Neuron (in vitro differentiated cells): ENCODE results near the gene SNED1.

Experiments
- H2AFZ ChIP-seq: one replicate; pipeline ENCODE4 v1.6.1; 2013; ENCODE audit warnings: low read depth, mild to moderate bottlenecking, inconsistent platforms, low read length, moderate library complexity
- H3K27me3 ChIP-seq: one replicate; pipeline ENCODE4 v1.6.1; 2013; ENCODE audit warnings: low read length; ENCODE audit not compliant: insufficient read depth
- H3K36me3 ChIP-seq: one replicate; pipeline ENCODE4 v1.6.1; 2013; ENCODE audit warnings: low read length; ENCODE audit not compliant: insufficient read depth
- H3K4me1 ChIP-seq: one replicate; pipeline ENCODE4 v1.6.1; 2013; ENCODE audit warnings: low read length; ENCODE audit not compliant: insufficient read depth
- H3K4me3 ChIP-seq: 2 replicates; pipeline ENCODE4 v1.5.1; 2013; ENCODE audit warnings: mild to moderate bottlenecking, low read length, moderate library complexity
- H3K9me3 ChIP-seq: one replicate; pipeline ENCODE4 v1.6.1; 2013; ENCODE audit warnings: low read length

Gene SNED1

DNA sequence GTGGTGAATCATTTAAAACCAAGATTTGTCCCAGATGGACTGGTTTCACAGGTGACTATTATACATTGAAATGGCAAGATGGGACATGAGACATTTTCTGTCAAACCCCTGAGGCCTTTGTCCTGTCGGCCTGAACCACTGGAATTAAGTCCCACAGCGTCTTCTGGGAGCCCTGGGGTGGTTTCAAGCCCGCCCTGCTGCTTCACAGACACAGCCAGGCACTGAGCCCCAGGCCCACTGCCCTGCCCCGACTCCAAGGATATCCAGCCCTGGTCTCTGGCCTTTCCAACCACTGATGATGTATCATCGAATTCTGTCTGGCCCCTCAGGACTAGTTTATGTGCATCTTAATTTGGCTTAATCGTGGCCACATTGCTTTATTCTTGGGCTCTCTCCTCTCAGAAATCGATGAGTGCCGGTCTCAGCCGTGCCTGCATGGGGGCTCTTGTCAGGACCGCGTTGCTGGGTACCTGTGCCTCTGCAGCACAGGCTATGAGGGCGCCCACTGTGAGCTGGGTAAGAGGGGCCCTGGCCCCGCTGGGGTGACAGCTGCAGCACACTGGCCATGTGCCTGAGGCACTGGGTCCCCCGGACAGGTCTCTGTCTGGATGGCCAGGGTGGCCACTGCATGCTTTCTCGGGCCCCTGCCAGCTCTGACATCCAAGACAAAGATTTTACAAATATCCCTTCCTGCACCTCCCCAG is 64.1 kb downstream of the SNED1 start:
- Histone ChIP-seq H3K27me3 (peaks cover 40% of the 10 kb centered on the region), H3K9me3 (no peaks in the 10 kb centered on the region), H3K4me3 (no peak overlapping the region), H3K36me3 (no peaks in the 10 kb centered on the region), H2AFZ (no peak overlapping the region), H3K4me1 (no peaks in the 10 kb centered on the region)

DNA sequence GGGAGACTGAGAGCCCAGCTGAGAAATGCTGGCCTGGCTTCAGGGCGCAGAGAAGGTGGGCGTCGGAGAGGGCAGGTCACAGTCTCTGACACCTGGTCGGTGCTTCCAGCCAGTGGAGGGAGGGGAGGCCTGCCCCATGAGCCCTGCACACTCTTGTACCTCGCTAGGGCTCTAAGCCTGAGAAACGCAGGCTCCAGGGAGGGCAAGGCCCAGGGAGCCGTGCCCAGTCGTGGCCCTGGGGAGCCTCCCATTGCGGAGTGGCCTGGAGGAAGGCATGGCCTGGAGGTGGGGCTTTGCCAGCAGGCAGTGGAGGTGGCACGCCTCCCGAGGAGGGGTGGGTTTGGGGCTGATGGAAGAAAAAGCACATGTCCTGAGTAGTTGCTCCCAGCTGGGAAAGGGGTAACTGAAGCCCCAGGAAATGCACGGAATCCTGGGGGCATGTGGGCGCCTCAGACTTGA is 64.7 kb downstream of the SNED1 start:
- no peak overlapping the region for H2AFZ ChIP-seq
- no peaks in the 10 kb centered on the region for H3K4me1 ChIP-seq
- no peaks in the 10 kb centered on the region for H3K36me3 ChIP-seq
- peaks cover 42% of the 10 kb centered on the region for H3K27me3 ChIP-seq
- no peaks in the 10 kb centered on the region for H3K9me3 ChIP-seq
- no peak overlapping the region for H3K4me3 ChIP-seq

DNA sequence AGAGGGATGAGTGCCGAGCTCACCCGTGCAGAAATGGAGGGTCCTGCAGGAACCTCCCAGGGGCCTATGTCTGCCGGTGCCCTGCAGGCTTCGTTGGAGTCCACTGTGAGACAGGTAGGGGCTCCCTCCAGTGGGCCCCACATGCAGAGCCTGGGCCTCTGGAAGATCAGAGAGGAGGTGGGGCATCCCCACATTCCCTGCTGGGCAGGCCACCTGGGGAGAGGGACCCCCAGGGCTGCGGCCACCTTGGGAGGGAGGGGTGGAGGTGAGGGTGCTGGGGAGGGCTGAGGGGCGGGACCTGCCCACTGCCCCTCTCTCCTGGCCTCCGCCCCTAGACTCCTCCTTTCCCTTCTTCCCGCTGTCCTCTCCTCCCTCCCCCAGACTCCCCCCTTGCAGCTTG is 65.2 kb downstream of the SNED1 start:
- no peaks in the 10 kb centered on the region for H3K36me3 ChIP-seq
- no peaks in the 10 kb centered on the region for H3K4me1 ChIP-seq
- no peak overlapping the region for H3K4me3 ChIP-seq
- H2AFZ ChIP-seq = no peak overlapping the region
- H3K27me3 ChIP-seq = peaks cover 46% of the 10 kb centered on the region
- H3K9me3 ChIP-seq = no peaks in the 10 kb centered on the region

DNA sequence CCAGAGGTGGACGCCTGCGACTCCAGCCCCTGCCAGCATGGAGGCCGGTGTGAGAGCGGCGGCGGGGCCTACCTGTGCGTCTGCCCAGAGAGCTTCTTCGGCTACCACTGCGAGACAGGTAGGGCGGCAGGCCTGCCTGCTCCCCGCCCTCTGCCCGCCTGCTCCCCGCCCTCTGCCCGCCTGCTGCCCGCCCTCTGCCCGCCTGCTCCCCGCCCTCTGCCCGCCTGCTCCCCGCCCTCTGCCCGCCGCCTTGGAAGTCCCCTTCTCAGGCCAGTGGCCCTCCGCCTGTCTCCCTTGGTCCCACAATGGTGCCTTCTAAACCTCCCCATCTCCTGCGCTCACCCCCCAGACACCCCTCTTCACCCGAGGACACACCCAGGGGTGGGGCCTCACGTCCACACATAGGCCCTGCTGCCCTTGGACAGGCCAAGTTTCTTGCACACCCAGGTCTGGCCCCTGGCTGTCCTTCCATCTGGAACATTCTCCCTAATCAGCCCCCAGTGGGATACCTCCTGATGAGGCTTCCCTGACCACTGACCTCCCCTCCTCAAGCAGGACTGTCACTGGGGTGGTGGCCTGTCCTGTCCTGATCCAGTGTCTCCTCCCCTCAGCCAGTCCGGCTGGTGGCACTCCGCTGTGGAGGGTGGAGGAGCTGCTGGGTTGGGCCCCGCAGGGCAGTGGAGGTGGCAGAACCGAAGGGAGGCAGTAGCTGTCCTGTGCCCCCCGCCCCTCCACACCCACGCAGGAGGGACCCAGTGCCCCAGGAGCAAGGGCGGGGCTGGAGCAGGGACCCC is 65.8 kb downstream of the SNED1 start:
- no peak overlapping the region for H3K4me3 ChIP-seq
- no peaks in the 10 kb centered on the region for H3K4me1 ChIP-seq
- H3K27me3 ChIP-seq = peaks cover 49% of the 10 kb centered on the region
- H3K36me3 ChIP-seq = no peaks in the 10 kb centered on the region
- H2AFZ ChIP-seq = no peak overlapping the region
- H3K9me3 ChIP-seq = no peaks in the 10 kb centered on the region

DNA sequence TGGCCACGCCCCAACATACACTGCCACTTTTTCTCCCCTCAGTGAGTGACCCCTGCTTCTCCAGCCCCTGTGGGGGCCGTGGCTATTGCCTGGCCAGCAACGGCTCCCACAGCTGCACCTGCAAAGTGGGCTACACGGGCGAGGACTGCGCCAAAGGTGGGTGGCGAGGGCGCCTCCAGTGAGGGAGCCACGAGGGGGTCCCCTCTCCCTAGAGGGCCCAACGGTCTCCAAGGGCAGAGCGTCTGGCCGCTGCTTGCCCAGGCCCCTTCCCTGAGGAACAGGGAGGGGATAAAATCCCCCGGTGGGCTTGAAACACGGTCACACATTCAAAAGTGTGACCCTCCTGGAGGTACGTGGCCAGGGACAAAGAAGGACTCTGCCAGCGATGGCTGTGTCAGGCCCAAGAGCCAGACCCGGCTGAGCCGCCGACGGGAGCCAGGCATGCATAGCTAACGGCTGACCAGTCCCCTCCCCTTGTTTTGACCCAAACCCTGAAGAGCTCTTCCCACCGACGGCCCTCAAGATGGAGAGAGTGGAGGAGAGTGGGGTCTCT is 66.5 kb downstream of the SNED1 start:
- Histone ChIP-seq H3K4me3 (no peak overlapping the region), H3K9me3 (no peaks in the 10 kb centered on the region), H2AFZ (no peak overlapping the region), H3K27me3 (peaks cover 50% of the 10 kb centered on the region), H3K36me3 (no peaks in the 10 kb centered on the region), H3K4me1 (no peaks in the 10 kb centered on the region)

DNA sequence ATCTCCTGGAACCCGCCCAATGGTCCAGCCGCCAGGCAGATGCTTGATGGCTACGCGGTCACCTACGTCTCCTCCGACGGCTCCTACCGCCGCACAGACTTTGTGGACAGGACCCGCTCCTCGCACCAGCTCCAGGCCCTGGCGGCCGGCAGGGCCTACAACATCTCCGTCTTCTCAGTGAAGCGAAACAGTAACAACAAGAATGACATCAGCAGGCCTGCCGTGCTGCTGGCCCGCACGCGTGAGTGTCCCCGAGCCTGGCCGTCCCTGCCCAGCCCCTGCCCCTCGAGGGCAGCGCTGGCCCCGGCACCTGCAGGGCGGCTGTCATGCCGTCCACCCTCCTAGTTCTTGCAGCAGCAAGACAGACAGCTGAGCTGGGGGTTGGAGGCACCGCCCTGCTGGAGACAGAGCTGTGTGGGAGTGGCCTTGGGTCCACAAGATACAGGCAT is 67.0 kb downstream of the SNED1 start:
- no peak overlapping the region for H2AFZ ChIP-seq

DNA sequence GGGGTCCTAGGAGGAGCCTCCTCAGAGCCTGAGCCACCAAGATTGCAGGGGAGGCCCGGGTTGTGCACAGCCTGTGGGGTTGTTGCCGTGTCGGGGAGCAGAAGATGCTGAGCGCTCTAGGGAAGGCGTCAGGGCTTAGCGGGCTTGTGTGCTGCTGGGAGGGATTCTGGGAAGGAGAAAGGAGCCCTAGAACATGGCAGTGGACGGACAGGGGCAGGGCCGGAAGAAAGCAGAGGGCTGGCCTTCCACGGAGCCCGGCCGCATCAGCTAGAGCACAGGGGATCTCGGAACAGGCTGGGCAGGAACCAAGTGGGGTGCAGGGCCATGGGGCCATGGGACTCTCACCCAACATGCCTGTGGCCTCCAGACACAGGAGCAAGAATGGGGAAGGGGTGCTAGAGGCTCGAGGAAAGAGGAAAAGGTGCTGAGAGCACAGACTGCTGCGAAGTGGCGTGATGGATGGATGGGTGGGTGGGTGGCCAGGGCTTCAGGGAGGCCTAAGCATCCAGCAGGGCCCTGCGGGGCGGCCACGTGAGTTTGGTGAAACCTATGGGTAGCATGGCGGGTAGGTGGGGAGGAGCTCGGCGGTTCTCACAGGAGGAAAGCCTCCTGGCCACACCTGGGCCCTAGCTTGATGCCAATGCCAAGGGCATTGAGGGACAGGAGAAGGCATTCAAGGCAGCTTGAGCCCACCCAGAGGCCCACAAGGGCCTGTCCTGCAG is 67.9 kb downstream of the SNED1 start:
- H2AFZ ChIP-seq = no peak overlapping the region
- H3K4me1 ChIP-seq = no peaks in the 10 kb centered on the region
- no peaks in the 10 kb centered on the region for H3K9me3 ChIP-seq
- H3K27me3 ChIP-seq = peaks cover 50% of the 10 kb centered on the region
- H3K4me3 ChIP-seq = no peak overlapping the region
- H3K36me3 ChIP-seq = no peaks in the 10 kb centered on the region

More for the DNA sequence above, 67.0 kb downstream of the SNED1 start:
- Histone ChIP-seq H3K4me3 (no peak overlapping the region), H3K9me3 (no peaks in the 10 kb centered on the region), H3K36me3 (no peaks in the 10 kb centered on the region), H3K4me1 (no peaks in the 10 kb centered on the region), H3K27me3 (peaks cover 50% of the 10 kb centered on the region)

DNA sequence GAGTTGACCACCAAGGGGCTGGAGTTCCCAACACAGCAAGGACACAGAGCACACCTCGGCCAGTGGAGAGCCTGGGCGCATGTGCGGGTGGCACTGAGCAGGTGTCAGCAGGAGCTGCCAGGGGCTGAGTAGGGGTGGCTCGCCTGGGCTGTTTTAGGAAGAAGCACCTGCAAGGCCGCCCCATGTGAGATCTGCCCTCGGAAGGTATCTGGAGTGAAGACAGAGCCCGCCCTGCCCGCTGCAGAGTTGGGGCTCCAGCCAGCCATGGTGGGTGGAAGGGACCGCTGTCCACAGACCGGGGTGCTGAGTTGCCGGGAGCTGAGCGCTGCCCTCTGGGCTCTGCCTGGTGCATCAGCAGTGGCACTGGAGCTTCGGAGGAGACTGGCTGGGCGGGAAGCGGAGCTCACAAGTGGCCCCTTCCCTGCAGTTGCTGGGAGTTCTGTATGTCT is 68.5 kb downstream of the SNED1 start:
- no peak overlapping the region for H2AFZ ChIP-seq
- H3K4me3 ChIP-seq = no peak overlapping the region
- no peaks in the 10 kb centered on the region for H3K9me3 ChIP-seq
- H3K4me1 ChIP-seq = no peaks in the 10 kb centered on the region
- H3K36me3 ChIP-seq = no peaks in the 10 kb centered on the region
- peaks cover 50% of the 10 kb centered on the region for H3K27me3 ChIP-seq

DNA sequence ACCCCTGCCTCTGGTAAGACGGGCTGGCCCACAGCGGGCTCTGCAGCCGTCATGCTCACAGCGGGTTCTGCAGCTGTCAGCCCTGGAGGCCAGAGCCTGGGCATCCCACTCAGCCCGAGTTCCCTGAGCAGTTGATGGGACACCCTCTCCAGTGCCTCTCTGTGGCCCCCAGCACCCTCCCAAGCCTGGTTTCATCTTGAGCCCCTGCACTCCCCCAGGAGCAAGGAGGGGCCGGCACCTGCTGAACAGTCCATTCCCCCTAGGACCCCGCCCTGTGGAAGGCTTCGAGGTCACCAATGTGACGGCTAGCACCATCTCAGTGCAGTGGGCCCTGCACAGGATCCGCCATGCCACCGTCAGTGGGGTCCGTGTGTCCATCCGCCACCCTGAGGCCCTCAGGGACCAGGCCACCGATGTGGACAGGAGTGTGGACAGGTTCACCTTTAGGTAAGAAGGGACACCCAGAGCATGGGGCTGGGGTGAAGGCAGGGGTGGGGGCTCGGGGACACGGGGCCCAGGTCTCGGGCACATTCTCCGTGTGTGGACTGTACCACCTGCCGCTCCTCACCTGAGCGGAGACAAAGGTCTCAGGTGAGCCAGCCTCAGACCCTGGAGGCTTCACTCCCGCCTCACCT is 69.2 kb downstream of the SNED1 start:
- Histone ChIP-seq H3K36me3 (no peaks in the 10 kb centered on the region), H3K9me3 (no peaks in the 10 kb centered on the region), H3K4me1 (no peaks in the 10 kb centered on the region), H2AFZ (no peak overlapping the region), H3K4me3 (no peak overlapping the region), H3K27me3 (peaks cover 50% of the 10 kb centered on the region)

DNA sequence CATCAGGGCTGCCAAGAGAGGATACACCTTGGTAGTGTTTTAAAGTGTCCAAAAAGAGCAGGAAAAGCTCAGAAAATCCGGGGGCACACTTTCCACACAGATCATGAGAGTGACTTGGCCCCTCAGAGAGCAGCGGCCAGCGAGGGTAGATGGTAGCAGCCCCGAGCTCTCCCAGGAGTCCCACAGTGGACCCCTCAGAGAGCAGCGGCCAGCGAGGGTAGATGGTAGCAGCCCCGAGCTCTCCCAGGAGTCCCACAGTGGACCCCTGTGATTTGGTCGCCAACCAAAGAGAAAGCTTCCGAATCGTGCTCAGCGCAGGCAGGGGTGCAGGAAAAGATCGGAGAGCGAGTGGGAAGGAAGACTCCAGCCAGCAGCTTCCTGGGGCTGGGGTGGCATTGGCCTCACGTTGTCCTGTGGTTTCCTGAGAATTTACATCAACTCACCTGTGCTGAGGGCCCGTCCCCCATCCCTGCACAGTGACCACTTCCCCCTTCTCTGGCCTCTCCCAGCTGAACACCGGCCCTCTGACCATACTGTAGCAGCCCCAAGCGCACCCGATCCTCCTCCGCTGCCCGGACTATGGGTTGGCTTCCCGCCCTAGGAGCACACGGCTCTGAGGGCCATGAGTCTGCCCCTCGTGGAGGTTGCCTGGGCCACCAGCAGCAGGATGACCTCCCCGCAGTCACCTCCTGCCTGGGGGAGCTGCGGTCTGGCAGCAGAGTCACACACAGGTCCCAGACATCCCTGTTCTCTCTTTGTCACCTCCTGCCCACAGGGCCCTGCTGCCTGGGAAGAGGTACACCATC is 69.9 kb downstream of the SNED1 start:
- peaks cover 44% of the 10 kb centered on the region for H3K27me3 ChIP-seq
- H3K9me3 ChIP-seq = no peaks in the 10 kb centered on the region
- H3K36me3 ChIP-seq = no peaks in the 10 kb centered on the region

DNA sequence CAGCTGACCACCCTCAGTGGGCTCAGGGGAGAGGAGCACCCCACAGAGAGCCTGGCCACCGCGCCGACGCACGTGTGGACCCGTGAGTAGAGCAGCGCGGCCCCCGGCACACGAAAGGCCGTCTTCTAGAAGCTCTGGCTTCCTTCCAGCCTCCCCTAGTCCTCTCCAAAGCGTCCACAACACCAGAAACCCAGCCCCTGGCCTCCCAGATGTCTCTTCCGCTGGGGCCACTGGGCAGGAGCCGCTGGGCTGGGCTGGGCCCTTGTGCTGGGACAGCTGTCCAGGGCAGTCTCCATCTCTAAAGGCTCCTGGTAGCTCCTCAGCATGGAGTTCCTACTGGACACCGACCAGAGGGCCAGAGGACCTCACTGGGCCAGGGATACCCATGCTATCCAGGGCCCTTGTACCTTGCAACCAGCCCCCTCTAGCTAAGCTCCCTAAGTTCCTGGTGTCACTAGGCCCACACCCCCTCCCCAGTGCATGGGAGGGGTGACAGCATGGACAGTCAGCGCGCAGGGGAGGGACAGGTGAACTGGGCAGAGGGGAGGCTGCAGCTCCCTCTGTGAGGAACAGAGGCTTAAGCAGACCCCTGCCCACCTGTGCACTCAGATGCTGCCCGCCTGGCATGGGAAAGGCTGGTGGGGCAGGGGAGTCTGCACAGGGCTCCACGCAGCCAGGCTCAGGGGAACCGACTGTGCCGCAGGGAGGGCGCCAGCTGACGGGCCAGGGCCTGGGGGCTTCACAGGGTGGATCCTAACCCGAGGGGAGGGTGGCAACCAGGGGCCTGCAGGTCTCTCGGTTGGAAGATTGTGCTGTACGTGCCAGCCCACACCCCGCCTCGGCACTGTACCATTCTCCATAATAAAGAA is 70.8 kb downstream of the SNED1 start:
- H3K9me3 ChIP-seq = no peaks in the 10 kb centered on the region
- H3K4me3 ChIP-seq = no peak overlapping the region
- H3K4me1 ChIP-seq = no peaks in the 10 kb centered on the region
- H3K36me3 ChIP-seq = no peaks in the 10 kb centered on the region
- H2AFZ ChIP-seq = no peak overlapping the region
- H3K27me3 ChIP-seq = peaks cover 40% of the 10 kb centered on the region

More for the DNA sequence above, 69.9 kb downstream of the SNED1 start:
- Histone ChIP-seq H3K4me3 (no peak overlapping the region), H2AFZ (no peak overlapping the region), H3K4me1 (no peaks in the 10 kb centered on the region)
